SK-N-SH treated with all-trans-retinoic acid at 6 μM for 48 hours (cell line): ENCODE measurements around the gene ANKRD28.

Source experiments
- ATAC-seq: fragments of 200-7000 bp; cut with Tn5 transposase; 3 replicates; pipeline ENCODE4 v1.9.1; 2020; ENCODE audit warnings: mild to moderate bottlenecking, moderate library complexity
- ARNTL ChIP-seq: fragments of 450-650 bp; formaldehyde crosslinking; IDR thresholded peaks from 2 replicates; pipeline ENCODE4 v1.5.0; 2020; ENCODE audit warnings: low read depth, mild to moderate bottlenecking, moderate library complexity, borderline replicate concordance
- BACH2 ChIP-seq: fragments of 250-450 bp; sonication (Bioruptor Pico); IDR thresholded peaks from 2 replicates; pipeline ENCODE4 v1.9.0; 2021; ENCODE audit warnings: mild to moderate bottlenecking, borderline replicate concordance
- CSDC2 ChIP-seq: fragments of 250-450 bp; sonication (Bioruptor Pico); IDR thresholded peaks from 2 replicates; pipeline ENCODE4 v1.5.0; 2020; ENCODE audit warnings: mild to moderate bottlenecking, moderate library complexity
- CSRNP3 ChIP-seq: fragments of 250-450 bp; sonication (Bioruptor Pico); IDR thresholded peaks from 2 replicates; pipeline ENCODE4 v1.5.1; 2021; ENCODE audit warnings: mild to moderate bottlenecking, moderate library complexity
- ESRRG ChIP-seq: fragments of 250-450 bp; sonication (Bioruptor Pico); IDR thresholded peaks from 2 replicates; pipeline ENCODE4 v1.6.1; 2021; ENCODE audit warnings: mild to moderate bottlenecking
- GLIS3 ChIP-seq: fragments of 250-450 bp; sonication (Bioruptor Pico); IDR thresholded peaks from 2 replicates; pipeline ENCODE4 v1.5.0; 2020; ENCODE audit warnings: mild to moderate bottlenecking, moderate library complexity
- ISL1 ChIP-seq: fragments of 250-450 bp; sonication (Bioruptor Pico); IDR thresholded peaks from 2 replicates; pipeline ENCODE4 v2.1.2; 2022; ENCODE audit warnings: mild to moderate bottlenecking, moderate library complexity
- OSR1 ChIP-seq: fragments of 250-450 bp; sonication (Bioruptor Pico); IDR thresholded peaks from 2 replicates; pipeline ENCODE4 v1.8.0; 2022; ENCODE audit warnings: moderate library complexity, mild to moderate bottlenecking, inconsistent platforms
- POU6F1 ChIP-seq: fragments of 250-450 bp; sonication (Bioruptor Pico); IDR thresholded peaks from 2 replicates; pipeline ENCODE4 v1.8.0; 2021; ENCODE audit warnings: low read depth, mild to moderate bottlenecking, moderate library complexity, borderline replicate concordance
- PPARA ChIP-seq: fragments of 250-450 bp; sonication (Bioruptor Pico); IDR thresholded peaks from 2 replicates; pipeline ENCODE4 v1.5.0; 2020; ENCODE audit warnings: mild to moderate bottlenecking, borderline replicate concordance
- RARB ChIP-seq: fragments of 250-450 bp; sonication (Bioruptor Pico); IDR thresholded peaks from 2 replicates; pipeline ENCODE4 v1.8.0; 2021; ENCODE audit warnings: mild to moderate bottlenecking, moderate library complexity
- SNAI2 ChIP-seq: fragments of 250-450 bp; sonication (Bioruptor Pico); IDR thresholded peaks from 2 replicates; pipeline ENCODE4 v1.5.0; 2020; ENCODE audit warnings: mild to moderate bottlenecking, moderate library complexity
- TCF4 ChIP-seq: fragments of 250-450 bp; sonication (Bioruptor Pico); IDR thresholded peaks from 2 replicates; pipeline ENCODE4 v1.8.0; 2021; ENCODE audit warnings: mild to moderate bottlenecking, moderate library complexity, borderline replicate concordance
- TOX ChIP-seq: fragments of 250-450 bp; sonication (Bioruptor Pico); IDR thresholded peaks from 2 replicates; pipeline ENCODE4 v1.8.0; 2021; ENCODE audit warnings: mild to moderate bottlenecking, moderate library complexity, borderline replicate concordance
- TSHZ2 ChIP-seq: fragments of 250-450 bp; sonication (Bioruptor Pico); IDR thresholded peaks from 2 replicates; pipeline ENCODE4 v1.5.0; 2020; ENCODE audit warnings: mild to moderate bottlenecking, moderate library complexity
- ZC3H10 ChIP-seq: fragments of 250-450 bp; sonication (Bioruptor Pico); IDR thresholded peaks from 2 replicates; pipeline ENCODE4 v1.5.1; 2021; ENCODE audit warnings: mild to moderate bottlenecking, moderate library complexity
- ZFP3 ChIP-seq: fragments of 250-450 bp; sonication (Bioruptor Pico); IDR thresholded peaks from 2 replicates; pipeline ENCODE4 v1.5.0; 2020; ENCODE audit warnings: mild to moderate bottlenecking, moderate library complexity
- ZFP30 ChIP-seq: fragments of 450-650 bp; formaldehyde crosslinking; IDR thresholded peaks from 2 replicates; pipeline ENCODE4 v1.5.0; 2022; ENCODE audit warnings: mild to moderate bottlenecking, moderate library complexity
- ZNF70 ChIP-seq: fragments of 450-650 bp; formaldehyde crosslinking; IDR thresholded peaks from 2 replicates; pipeline ENCODE4 v1.5.0; 2020; ENCODE audit warnings: mild to moderate bottlenecking, moderate library complexity
- ZNF8 ChIP-seq: fragments of 450-650 bp; formaldehyde crosslinking; IDR thresholded peaks from 2 replicates; pipeline ENCODE4 v1.5.0; 2020; ENCODE audit warnings: mild to moderate bottlenecking, moderate library complexity

The ANKRD28 gene

GRCh38 chr3:15645246-15645645, 152.5 kb downstream of the ANKRD28 start:
- ATAC-seq = no peak
- TF ChIP-seq TSHZ2 (no peak), ESRRG (CRISPR knock-in tag) (no peak), POU6F1 (CRISPR knock-in tag) (no peak), GLIS3 (no peak), ZFP30 (CRISPR knock-in tag) (no peak), RARB (CRISPR knock-in tag) (no peak), CSRNP3 (CRISPR knock-in tag) (no peak), ZC3H10 (CRISPR knock-in tag) (no peak), ARNTL (CRISPR knock-in tag) (no peak)

- TF ChIP-seq PPARA (no peak), ZNF70 (CRISPR knock-in tag) (no peak), TSHZ2 (no peak), TOX (CRISPR knock-in tag) (no peak), BACH2 (CRISPR knock-in tag) (no peak), GLIS3 (no peak), ZNF8 (CRISPR knock-in tag) (no peak), ZFP3 (no peak), SNAI2 (CRISPR knock-in tag) (no peak), CSRNP3 (CRISPR knock-in tag) (no peak), TCF4 (CRISPR knock-in tag) (no peak), ZC3H10 (CRISPR knock-in tag) (no peak), OSR1 (CRISPR knock-in tag) (no peak), ZFP30 (CRISPR knock-in tag) (no peak), ISL1 (no peak), CSDC2 (CRISPR knock-in tag) (no peak), ARNTL (CRISPR knock-in tag) (no peak)
- TF ChIP-seq, all 23 proteins: peak for 0
- ATAC-seq = peak; percentile 35
Measured at GRCh38 chr3:15638891-15639262, 158.9 kb downstream of the ANKRD28 start.

GRCh38 chr3:15638193-15638890, 159.4 kb downstream of the ANKRD28 start:
- ATAC-seq = no peak; the same call in 2 of the 3 replicates
- TF ChIP-seq ZNF70 (CRISPR knock-in tag) (no peak), POU6F1 (CRISPR knock-in tag) (no peak), BACH2 (CRISPR knock-in tag) (no peak), GLIS3 (no peak), SNAI2 (CRISPR knock-in tag) (no peak), ZFP30 (CRISPR knock-in tag) (no peak), TOX (CRISPR knock-in tag) (no peak), PPARA (no peak), OSR1 (CRISPR knock-in tag) (no peak), TSHZ2 (no peak), ZC3H10 (CRISPR knock-in tag) (no peak), TCF4 (CRISPR knock-in tag) (no peak)
